ENCODE measurements around the gene ANKDD1A.

ANKDD1A gene

DNA sequence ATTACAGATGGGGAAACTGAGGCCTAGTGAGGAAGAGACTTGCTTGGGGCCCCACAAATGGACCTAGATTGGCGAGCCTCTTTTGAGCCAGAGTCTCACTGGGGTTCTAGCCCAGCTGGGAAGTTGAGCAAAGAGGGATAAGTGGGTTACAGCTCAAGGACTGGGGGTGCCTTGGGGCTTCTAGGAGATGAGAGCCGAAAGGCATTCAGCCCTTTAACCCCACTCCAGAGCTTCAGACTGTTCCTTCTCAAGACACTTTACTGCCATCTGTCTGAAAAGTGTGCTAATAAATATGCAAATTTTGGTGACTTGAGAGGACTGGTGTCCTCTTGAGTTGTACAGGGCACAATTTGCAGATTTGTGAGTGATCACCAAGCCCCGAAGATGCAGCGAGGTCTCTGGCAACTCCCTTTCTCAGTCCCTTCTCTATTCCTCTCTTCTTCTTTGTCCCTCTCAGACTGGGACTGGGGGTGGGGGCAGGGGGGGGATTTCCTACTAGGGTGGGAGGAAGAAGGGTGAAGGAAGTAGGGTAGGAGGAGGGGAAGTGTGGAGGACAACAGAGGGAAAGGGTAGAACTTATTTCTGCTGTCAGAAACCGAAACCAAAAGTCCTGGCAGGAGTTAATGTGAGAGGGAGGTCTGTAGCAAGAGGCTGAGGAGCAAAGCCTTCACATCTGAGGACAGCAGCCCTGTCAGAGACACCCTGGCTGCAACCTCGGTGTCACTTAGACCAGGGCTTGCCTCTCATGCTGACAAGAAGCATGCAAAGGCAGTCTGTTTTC, 16.2 kb upstream of the ANKDD1A start:
- no peak for DNase-seq (ENCODE audit: low read depth in 2 of 2)

DNA sequence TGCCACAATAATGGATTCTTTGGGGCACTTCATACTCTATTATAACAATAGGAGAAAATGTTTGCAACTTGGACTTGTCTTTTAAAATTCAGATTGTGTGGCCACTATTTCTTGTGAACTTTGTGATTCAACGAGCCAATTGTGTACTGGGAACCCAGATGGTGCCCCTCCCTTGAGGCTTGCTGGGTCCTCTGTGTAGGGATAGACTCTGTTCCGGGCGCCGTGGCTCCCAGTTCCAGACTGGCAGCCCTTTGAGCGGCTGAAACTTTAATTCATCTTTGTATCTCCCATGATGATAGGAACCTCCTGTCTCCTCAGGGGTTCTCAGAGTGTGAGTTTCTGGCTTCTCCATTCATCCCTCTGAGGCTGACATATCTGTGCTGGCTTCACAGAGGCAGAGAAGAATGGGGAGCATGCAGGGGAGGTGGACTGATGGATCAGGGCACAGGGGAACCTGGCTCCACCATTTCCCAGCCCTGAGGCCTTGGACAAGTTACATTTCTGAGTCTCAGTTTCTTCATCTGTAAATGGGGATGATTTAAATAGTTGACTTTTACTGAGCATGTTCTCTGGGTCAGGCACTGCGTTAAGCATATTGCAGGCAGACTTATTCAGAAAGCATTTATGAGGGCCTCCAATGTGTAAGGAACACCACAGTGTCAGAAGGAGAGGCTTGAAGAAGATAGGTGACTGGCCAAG, 15.2 kb upstream of the ANKDD1A start:
- DNase-seq (ENCODE audit: low read depth in 2 of 2) = no peak

DNA sequence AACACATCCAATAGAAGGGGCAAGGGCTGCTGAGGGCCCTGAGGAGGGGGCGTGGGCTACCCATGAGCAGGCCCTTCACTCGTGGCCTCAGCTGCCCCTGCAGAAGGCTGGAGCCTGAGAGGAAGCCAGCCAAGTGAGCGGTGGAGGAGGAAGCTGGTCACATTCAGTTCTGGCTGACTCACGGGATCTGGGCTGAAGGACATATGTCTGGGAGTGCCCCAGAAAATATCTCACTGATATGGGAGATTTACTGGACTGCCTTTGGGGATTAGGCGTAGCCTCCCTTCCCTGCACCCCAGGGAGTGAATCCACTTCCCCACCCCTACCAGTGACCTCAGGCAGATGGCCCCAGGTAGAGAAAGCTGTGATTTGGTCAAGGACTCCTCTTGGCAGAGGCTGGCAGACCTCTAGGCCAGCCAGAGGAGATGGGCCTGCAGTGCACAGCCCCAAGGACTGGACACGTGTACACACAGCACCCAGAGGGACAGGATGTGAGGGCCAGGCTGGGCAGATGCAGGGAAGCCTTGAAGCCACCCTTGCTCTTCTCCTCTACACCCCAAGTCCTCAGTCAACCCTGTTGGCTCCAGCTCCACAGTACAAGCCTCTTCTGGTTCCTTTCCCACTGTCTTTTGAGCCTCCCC, 14.2 kb upstream of the ANKDD1A start:
- no peak for DNase-seq (ENCODE audit: low read depth in 2 of 2)

DNA sequence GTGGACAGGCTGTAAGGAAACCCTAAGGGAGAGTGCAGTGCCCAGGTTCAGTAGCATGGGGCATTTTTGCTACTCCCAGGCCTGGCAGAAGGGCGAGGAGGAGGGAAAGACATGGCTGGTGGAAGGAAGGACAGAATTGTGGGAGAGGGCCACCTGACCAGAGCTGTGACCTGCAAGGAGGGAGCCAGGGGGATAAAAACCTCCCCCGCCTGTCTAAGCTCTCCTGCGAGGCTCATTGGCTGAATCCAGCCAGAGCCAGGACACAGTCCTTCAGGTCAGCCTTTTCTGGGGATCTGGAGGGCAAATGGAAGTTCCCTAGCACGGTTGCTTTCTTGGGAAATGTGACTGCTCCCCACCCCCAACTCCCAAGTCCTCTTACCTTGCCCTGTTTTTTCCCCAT, 13.3 kb upstream of the ANKDD1A start:
- no peak for DNase-seq (ENCODE audit: low read depth in 2 of 2)

DNA sequence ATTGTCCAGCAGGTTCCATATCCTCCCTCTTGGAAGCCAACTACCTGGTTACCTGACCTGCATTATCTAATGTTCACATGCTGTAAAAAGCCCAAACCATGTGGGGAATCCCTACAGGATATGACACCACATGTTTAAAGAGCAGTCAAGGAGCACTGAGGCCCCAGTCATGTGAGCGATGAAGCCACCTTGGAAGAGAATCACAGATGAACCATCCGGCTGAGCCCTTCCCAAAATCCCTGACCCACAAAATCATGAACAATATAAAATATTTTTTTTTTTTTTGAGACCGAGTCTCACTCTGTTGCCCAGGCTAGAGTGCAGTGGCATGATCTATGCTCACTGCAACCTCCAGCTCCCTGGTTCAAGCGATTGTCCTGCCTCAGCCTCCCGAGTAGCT, 10.6 kb upstream of the ANKDD1A start:
- DNase-seq (ENCODE audit: low read depth in 2 of 2) = no peak

DNA sequence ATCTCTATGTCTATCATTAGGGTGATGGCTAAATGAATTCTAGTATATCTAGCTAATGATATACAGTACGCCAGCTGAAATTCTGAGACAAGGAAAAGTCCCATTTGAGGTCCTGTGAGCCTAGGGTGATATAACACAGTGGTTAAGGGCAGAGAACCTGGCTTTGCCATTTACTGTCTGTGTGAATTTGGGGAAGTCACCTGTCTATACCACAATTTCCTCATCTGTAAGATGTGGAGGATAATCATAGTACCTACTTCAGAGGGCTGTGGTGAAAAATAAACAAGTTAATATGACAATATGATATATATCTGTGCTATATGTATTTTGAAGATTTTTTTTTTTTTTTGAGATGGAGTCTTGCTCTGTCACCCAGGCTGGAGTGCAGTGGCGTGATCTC, 9.8 kb upstream of the ANKDD1A start:
- no peak for DNase-seq (ENCODE audit: low read depth in 2 of 2)

DNA sequence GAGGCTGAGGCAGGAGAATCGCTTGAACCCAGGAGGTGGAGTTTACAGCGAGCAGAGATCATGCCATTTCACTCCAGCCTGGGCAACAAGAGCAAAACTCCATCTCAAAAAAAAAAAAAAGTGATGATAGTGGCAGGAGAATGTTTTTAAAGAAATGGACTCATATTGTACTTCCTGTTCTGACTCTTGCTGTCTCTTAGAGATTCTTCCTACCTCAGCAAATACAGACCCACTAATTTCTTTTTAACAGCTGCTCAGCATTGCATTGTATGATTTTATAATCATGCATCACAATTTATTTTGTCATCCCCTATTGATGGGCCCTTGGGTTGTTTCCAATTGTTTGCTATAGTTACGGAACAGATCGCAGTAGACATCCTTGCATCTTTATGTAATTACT, 8.8 kb upstream of the ANKDD1A start:
- DNase-seq (ENCODE audit: low read depth in 2 of 2) = no peak

DNA sequence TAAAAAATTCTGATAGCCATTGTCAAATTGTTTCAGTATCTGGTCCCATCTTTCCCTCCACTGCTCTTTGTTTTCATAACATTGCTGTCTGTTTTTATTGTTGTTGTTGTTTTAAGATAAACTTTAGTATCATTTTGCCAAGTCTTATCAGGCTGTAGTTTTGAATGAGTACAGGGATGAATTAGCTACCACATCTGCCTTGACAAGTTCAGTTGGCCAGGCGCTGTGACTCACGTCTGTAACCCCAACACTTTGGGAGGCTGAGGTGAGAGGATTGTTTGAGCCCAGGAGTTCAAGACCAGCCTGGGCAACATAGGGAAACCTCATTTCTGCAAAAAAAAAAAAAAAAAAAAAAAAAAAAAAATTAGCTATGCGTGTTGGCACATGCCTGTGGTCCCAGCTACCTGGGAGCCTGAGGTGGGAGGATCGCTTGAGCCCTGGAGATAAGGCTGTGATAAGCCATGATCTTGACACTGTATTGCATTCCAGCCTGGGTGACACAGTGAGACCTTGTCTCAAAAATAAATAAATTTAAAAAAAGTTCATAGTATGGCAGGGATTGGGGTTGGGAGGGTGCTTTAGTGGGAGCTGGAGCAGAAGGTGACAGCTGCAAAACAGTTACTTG, 8.3 kb upstream of the ANKDD1A start:
- no peak for DNase-seq (ENCODE audit: low read depth in 2 of 2)

DNA sequence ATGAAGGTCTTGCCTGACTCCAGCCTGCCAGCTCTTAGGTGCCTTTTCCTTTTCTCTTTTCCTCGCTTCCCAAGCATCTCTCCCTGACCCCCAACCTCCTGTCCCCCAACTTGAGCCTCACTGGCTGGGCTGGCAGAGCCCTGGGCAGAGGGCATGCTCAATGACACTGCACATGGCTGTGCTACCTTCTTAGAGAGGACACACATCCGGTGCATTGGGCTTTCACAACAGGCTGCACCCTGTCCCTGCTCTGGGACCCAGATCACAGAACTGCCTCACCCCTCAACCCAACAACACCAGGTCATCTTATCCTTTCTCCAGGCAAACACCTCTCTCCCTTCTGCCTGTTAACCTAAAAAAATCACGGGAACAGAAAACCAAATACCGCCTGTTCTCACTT, 7.5 kb upstream of the ANKDD1A start:
- DNase-seq (ENCODE audit: low read depth in 2 of 2) = no peak

DNA sequence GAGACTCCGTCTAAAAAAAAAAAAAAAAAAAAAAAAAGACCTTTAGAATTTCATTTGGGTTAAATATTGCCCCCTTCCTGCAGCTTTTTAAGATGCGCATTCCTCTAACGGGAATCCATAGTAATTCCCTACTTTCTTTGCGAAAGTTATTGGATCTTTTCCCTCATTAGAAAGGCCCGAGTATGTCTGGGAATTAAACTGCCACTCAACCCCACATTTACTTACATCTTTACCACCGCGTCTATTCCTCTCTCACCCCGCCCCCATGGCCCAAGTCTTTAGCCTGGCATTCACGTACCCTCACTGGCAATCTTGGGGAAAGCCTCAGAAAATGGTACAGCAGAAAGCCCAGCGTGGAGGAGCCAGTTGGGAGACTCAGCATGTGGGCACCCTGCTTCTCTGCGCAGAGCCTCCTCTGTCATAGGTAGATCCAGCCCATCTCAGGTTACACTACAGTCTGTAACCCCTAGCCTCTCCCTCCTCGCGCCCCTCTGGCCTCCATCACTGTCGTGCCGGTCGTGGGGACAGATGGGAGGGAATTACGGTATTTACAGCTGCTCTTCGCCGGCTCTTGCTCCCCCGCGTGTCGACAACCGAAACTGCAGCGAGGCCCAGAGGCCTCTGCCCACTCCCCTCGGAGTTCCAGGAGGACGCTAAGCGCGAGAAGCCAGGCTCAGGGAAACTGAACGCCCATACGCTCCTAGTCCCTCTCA, 6.4 kb upstream of the ANKDD1A start:
- peak; percentile 41 to 73 for DNase-seq (ENCODE audit: low read depth in 2 of 2)

DNA sequence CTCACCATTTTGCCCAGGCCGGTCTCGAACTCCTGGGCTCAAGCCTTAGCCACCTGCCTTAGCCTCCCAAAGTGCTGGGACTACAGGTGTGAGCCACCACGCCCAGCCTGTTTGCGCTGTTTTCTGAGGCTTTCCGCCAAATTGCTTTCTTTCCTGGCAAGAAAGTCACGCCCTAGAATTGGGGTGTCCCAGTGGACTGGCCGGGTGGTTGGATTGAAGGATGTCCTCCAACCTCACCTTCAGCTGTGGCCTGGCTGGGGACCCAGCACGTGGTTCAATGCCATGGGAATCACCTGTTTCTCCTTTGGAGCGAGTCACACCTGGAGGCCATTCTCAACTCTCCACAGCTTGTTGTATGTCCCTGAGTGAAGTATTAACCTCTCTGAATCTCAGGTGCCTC, 5.8 kb upstream of the ANKDD1A start:
- no peak for DNase-seq (ENCODE audit: low read depth in 2 of 2)

DNA sequence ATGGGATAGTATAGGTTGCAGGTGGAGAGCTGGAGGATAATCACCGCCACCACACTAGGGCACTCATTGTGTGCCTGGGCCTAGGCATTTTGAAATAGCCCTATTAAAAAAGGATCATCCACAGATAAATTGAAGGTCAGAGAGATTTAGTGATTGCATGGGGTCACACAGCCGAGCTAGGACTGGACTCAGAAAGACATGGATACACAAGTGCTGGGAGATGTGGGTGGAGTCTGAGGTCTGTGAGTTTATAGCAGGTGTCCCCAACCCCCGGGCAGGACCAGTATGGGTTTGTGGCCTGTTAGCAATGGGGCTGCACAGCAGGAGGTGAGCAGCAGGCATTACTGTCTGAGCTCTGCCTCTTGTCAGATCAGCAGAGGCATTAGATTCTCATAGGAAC, 5.3 kb upstream of the ANKDD1A start:
- no peak for DNase-seq (ENCODE audit: low read depth in 2 of 2)

DNA sequence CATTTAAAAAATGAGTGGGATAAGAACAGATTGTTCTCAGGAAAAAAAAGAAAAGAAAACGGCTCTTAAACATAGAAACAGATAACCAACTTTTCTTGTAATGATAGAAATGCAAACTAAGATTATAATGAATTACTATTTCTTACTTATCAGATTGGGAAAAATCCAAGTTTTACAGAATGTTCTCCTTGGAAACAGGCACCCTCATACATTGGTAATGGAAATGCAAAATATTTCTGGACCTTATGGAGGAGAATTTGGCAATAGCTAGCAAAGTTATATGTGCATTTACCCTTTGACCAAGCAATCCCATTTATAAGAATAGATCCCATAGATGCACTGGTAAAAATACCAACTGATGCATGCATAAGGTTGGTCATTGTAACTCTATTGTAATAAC, 3.7 kb upstream of the ANKDD1A start:
- no peak for DNase-seq (ENCODE audit: low read depth in 2 of 2)

DNA sequence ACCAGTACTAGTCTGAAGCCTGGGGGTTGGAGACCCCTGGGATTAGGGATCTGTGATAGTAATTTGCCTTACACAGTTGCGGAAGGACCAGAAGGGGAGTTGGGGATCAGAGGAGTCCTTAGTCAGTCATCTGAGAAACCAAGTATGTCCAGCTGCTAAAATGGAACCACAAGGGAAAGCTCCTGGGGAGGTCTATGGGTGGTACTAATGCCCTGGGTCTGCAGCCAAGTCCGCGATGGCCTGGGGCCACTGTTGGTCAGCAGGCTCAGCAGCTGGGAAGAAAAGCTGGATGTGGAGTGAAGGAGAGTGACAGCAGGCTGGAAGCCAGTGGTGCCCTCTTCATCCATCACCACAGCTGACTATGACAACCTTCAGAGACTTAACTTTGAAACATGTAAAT, 2.2 kb upstream of the ANKDD1A start:
- DNase-seq (ENCODE audit: low read depth in 2 of 2) = no peak

DNA sequence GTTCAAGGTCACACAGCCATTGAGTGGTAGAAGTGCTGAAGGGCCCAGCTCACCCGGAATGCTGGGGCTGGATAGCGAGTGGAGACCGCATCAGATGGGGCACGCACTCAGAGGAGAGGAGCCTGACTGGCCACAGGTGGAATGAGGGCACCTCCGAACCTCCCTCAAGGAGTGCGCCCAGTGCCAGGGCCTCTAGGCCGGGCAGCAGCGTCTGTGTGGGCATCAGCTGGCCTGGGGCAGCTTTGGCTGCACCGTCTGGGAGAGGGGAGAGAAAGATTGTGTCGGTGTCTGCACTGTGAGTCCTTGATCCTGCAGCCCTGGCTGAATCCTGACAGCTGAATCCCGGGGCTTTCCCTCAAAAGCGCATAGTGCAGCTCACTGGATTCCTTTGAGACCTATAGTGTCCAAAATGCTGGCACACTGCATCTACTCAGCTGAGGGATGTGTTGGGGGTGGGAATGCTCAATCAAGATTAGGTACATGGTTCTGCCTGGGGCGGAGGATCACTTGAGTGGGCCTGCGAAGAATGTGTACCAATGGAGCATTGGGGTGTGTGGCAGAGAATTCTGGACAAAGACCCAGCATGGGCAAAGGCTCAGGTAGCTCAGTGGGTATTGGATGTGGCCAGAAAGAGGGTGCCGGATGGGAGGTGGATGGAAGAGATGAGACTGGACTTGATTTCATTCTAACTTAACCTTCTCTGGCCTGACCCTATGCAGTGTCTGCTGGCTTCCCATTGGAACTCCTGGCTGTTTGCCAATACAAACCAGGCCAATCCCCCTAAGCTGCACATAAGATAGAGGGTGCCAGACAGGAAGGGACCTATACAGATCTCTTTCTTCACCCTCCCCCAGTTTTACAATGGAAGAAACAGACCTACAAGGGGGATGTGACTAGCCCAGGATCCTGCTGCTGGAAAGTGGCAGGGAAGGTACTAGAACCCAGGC, 950 bp downstream of the ANKDD1A start:
- DNase-seq (ENCODE audit: low read depth in 2 of 2) = no peak

DNA sequence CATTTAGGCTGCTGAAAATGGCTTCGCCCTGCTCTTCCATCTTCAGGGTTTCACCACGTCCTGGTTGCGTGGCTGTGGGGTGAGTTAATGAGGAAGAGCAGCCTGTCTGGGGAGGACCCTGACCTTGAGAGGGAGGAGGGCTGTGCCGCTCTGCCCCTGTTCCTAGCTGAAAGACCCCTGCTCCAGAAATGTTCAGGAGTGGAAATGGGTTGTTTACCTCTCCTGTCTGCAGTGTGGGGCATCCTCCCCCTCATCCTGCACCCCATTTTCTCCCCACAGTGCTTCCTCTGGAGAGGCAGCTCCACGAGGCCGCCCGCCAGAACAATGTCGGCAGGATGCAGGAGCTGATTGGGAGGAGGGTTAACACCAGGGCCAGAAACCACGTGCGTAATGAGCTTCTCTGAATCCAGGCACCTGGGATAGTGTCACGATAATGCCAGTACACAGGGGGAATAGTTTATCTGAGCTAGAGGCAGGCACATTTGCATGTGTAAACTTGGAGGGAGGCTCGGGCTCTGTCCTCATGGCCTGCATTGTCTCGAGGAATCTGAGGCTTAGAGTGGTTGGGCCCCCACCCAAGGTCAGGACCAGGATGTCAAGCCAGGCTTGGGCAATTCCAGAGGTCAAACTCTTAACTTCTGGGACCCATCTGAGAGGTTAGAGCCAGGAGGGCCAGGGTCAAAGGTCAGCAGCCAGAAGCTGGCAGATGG, 4.0 kb downstream of the ANKDD1A start:
- DNase-seq (ENCODE audit: low read depth in 2 of 2) = no peak

DNA sequence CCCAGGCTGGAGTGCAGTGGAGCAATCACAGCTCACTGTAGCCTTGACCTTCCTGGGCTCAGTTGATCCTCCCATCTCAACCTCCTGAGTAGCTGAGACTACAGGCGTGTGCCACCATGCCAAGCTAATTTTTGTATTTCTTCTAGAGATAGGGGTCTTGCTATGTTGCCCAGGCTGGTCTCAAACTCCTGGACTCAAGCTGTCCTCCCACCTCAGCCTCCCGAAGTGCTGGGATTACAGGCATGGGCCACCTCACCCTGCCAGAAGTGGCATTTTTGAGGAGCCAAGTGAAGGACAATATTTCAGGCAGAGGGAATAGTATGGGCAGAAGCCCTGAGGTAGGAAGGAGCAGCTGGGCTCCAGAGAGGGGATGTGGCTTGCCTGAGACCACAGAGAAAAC, 4.7 kb downstream of the ANKDD1A start:
- no peak for DNase-seq (ENCODE audit: low read depth in 2 of 2)

DNA sequence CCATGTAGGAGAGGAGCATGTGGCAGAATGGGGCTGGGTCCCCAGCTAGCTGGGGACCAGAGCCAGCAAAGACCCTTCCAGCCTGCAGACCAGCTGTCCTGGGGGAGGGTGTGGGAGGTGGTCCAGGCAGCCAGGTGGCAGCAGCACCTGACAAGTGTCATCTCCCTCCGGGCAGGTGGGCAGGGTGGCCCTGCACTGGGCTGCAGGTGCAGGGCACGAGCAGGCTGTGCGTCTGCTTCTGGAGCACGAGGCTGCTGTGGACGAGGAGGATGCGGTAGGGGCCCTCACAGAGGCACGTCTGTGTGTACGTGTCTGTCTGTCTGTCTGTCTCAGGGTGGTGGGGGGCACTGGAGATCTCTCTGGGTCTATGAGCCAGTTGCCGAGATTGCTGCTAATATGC, 5.5 kb downstream of the ANKDD1A start:
- DNase-seq (ENCODE audit: low read depth in 2 of 2) = no peak

DNA sequence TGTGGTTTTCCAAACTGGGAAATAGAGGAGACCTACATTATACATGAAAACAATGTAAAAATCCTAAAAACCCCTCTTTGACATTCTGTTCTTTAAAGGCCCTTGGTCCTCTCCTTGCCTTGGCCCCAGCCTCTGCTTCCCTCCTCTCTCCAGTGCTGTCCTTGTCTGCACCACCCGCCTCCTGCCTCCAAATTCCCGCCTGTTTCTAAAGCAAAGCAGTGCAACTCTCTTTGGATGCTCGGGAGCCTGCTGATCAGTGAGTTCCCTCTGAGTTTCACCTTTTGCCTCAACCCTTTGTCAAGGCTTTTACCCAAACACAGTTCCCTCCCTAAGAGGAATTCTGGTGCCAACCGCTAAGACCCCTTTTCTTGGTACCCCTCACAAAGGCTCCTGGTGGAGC, 8.0 kb downstream of the ANKDD1A start:
- no peak for DNase-seq (ENCODE audit: low read depth in 2 of 2)

DNA sequence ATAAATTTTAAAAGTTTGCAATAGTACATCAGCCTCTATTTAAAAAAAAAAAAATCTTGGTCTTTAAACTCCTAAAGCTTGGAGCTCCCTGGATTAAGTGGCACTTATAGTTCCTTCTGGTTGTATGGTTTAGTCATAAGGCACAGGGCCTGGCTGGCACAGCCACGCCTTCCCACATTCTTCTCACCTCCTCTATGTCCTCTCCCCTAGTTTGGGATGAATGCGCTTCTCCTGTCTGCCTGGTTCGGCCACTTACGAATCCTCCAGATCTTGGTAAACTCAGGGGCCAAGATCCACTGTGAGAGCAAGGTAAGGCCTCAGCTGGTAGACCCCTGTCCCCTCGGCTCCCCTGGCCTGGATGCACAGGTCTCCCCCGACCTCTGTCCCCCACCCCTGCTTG, 10.0 kb downstream of the ANKDD1A start:
- no peak for DNase-seq (ENCODE audit: low read depth in 2 of 2)

All from stimulated activated CD4-positive, alpha-beta T cell treated with anti-CD3 and anti-CD28 coated beads, Interleukin-1b, Interleukin-23, amount 100 ng/mL, for 1 hour (primary cell).